HG02840 (cell line): Measurements from ENCODE around the gene ABCA2.

Experiments
- ATAC-seq: cut with Tn5 transposase; IDR thresholded peaks from one replicate; pipeline ENCODE4 v1.9.1; 2021; ENCODE audit warnings: mild to moderate bottlenecking, moderate library complexity, moderate number of reproducible peaks; ENCODE audit not compliant: unreplicated experiment, low FRiP score

ABCA2 gene

GRCh38 chr9:137030538-137031527, 2.8 kb upstream of the ABCA2 start:
- ATAC-seq: no peak

- ATAC-seq: no peak
These were observed 2.0 kb upstream of the ABCA2 start for GRCh38 chr9:137030006-137030405.

- no peak for ATAC-seq
These were observed 1.3 kb upstream of the ABCA2 start for GRCh38 chr9:137029058-137029936.

- ATAC-seq: no peak
These were observed 423 bp upstream of the ABCA2 start for GRCh38 chr9:137028263-137029057.

- no peak for ATAC-seq
These were observed 1.2 kb downstream of the ABCA2 start for GRCh38 chr9:137026828-137027227.

GRCh38 chr9:137026384-137026783, 1.7 kb downstream of the ABCA2 start:
- no peak for ATAC-seq

- no peak for ATAC-seq
These were observed 2.5 kb downstream of the ABCA2 start for GRCh38 chr9:137025517-137025966.

GRCh38 chr9:137023583-137023991, 4.5 kb downstream of the ABCA2 start:
- ATAC-seq: no peak

GRCh38 chr9:137023157-137023556, 4.9 kb downstream of the ABCA2 start:
- ATAC-seq: no peak

GRCh38 chr9:137022662-137023008, 5.4 kb downstream of the ABCA2 start:
- ATAC-seq: no peak

- no peak for ATAC-seq
These were observed 5.9 kb downstream of the ABCA2 start for GRCh38 chr9:137021979-137022661.

- ATAC-seq: no peak
These were observed 6.5 kb downstream of the ABCA2 start for GRCh38 chr9:137021568-137021978.

- ATAC-seq: no peak
These were observed 7.1 kb downstream of the ABCA2 start for GRCh38 chr9:137020771-137021567.

- no peak for ATAC-seq
These were observed 8.0 kb downstream of the ABCA2 start for GRCh38 chr9:137019891-137020683.

GRCh38 chr9:137018761-137019559, 9.1 kb downstream of the ABCA2 start:
- no peak for ATAC-seq

GRCh38 chr9:137017791-137018497, 10.1 kb downstream of the ABCA2 start:
- no peak for ATAC-seq

- ATAC-seq: no peak
These were observed 11.0 kb downstream of the ABCA2 start for GRCh38 chr9:137017071-137017470.
